Fibroblast of lung (primary cell): Measurements from ENCODE around the gene CROT. TPM values are rescaled to one million over a fixed set of nuclear protein-coding genes. Genes with fewer than 3 reads are reported as not detected.

Source experiments
- DNase-seq, 2 donors: peaks; one replicate each; pipeline versions ENCODE4 v3.0.0 to v3.0.0-alpha.2; 2010; ENCODE audit warnings: low read depth in 2 of 2
- H2AFZ ChIP-seq: 2 replicates; pipeline ENCODE4 v1.5.1; 2012; ENCODE audit warnings: low read length, control low read depth, inconsistent platforms
- H3K27ac ChIP-seq: 2 replicates; pipeline ENCODE4 v1.5.1; 2011; ENCODE audit warnings: low read length, control low read depth; ENCODE audit not compliant: insufficient read depth
- H3K27me3 ChIP-seq: 2 replicates; pipeline ENCODE4 v1.5.1; 2011; ENCODE audit warnings: mild to moderate bottlenecking, low read length; ENCODE audit not compliant: control insufficient read depth, insufficient read depth
- H3K36me3 ChIP-seq: 2 replicates; pipeline ENCODE4 v1.5.1; 2011; ENCODE audit warnings: low read length; ENCODE audit not compliant: control insufficient read depth, insufficient read depth
- H3K4me1 ChIP-seq: 2 replicates; pipeline ENCODE4 v1.5.1; 2011; ENCODE audit warnings: low read length; ENCODE audit not compliant: control insufficient read depth, insufficient read depth; ENCODE audit errors: extremely low read depth
- H3K4me2 ChIP-seq: 2 replicates; pipeline ENCODE4 v1.5.1; 2011; ENCODE audit warnings: low read length, control low read depth; ENCODE audit not compliant: insufficient read depth; ENCODE audit errors: extremely low read depth
- H3K4me3 ChIP-seq, 4 experiments: fragments of 200-600 bp in 1 of 4; sonication (generic) in 1 of 4; replicated peaks in 1 of 4; 2 replicates each; pipeline ENCODE4 v1.5.1; 2011 to 2016; ENCODE audit warnings: low read length in 4 of 4, low read depth in 3 of 4, mild to moderate bottlenecking in 3 of 4, control low read depth in 2 of 4, inconsistent platforms in 1 of 4, mixed read lengths in 1 of 4; ENCODE audit not compliant: insufficient read depth in 1 of 4; ENCODE audit errors: control extremely low read depth in 1 of 4
- H3K79me2 ChIP-seq: 2 replicates; pipeline ENCODE4 v1.5.1; 2012; ENCODE audit warnings: mild to moderate bottlenecking, low read length, inconsistent platforms; ENCODE audit not compliant: control insufficient read depth, insufficient read depth
- H3K9ac ChIP-seq: 2 replicates; pipeline ENCODE4 v1.5.1; 2011; ENCODE audit warnings: mild to moderate bottlenecking, low read length, control low read depth; ENCODE audit not compliant: insufficient read depth
- H3K9me3 ChIP-seq: 2 replicates; pipeline ENCODE4 v1.5.1; 2012; ENCODE audit warnings: low read depth, low read length; ENCODE audit not compliant: control insufficient read depth, insufficient read depth
- H4K20me1 ChIP-seq: 2 replicates; pipeline ENCODE4 v1.5.1; 2011; ENCODE audit warnings: low read length; ENCODE audit not compliant: control insufficient read depth, insufficient read depth; ENCODE audit errors: extremely low read depth
- CTCF ChIP-seq, 2 donors: IDR thresholded peaks in 1 of 2; conservative IDR thresholded peaks in 1 of 2; 1 replicate in 1 of 2; 2 replicates in 1 of 2; pipeline ENCODE4 v1.5.1; 2011 to 2012; ENCODE audit warnings: low read length in 2 of 2, control low read depth in 1 of 2, inconsistent platforms in 1 of 2, low read depth in 1 of 2, mild to moderate bottlenecking in 1 of 2
- EZH2 ChIP-seq: IDR thresholded peaks from 2 replicates; pipeline ENCODE4 v1.5.1; 2012; ENCODE audit warnings: low read length, control low read depth, mild to moderate bottlenecking; ENCODE audit errors: missing control alignments
- polyA plus RNA-seq, 2 donors: library from polyadenylated mRNA; depleted of rRNA in 1 of 2; stranded (reverse) in 1 of 2; unstranded in 1 of 2; fragments of >200 nt; gene quantifications; 2 replicates each; pipeline ENCODE4 v1.2.1, GENCODE V29; 2011 to 2012; ENCODE audit warnings: missing spikeins in 1 of 2
- total RNA-seq: library from RNA; depleted of rRNA; stranded (reverse); fragments of >200 nt; gene quantifications from 2 replicates; pipeline ENCODE4 v1.2.1, GENCODE V29; 2014

CROT gene
- total and polyA plus RNA-seq, 2 donors (not counting 1 experiment from before 2014, with no cell fraction given), result 13.1 to 23.0 TPM

GRCh38 chr7:87432536-87432935 is 87.1 kb downstream of the CROT start:
- Histone ChIP-seq H3K79me2 (no peaks in the 10 kb centered on the region), H3K4me1 (no peaks in the 10 kb centered on the region), H2AFZ (no peak overlapping the region), H3K36me3 (no peaks in the 10 kb centered on the region), H3K4me3 (no peak overlapping the region), H3K27ac (no peak overlapping the region), H3K4me2 (no peak overlapping the region), H3K9me3 (no peaks in the 10 kb centered on the region), H4K20me1 (no peaks in the 10 kb centered on the region), H3K9ac (no peak overlapping the region), H3K27me3 (no peaks in the 10 kb centered on the region)
- TF ChIP-seq EZH2, result no peak
- no peak for DNase-seq

GRCh38 chr7:87435546-87435945 is 90.1 kb downstream of the CROT start:
- H3K9ac ChIP-seq, result no peak overlapping the region
- TF ChIP-seq EZH2 (no peak), CTCF (conservative IDR thresholded peaks at IDR 0.05 in 1 of 2, IDR thresholded peaks at IDR 0.05 in 1 of 2; ENCODE audit: low read depth in 1 of 2, low read length in 2 of 2) (no peak)
- no peaks in the 10 kb centered on the region for H4K20me1 ChIP-seq
- H3K9me3 ChIP-seq, result no peaks in the 10 kb centered on the region
- H2AFZ ChIP-seq, result no peak overlapping the region
- no peaks in the 10 kb centered on the region for H3K79me2 ChIP-seq
- no peaks in the 10 kb centered on the region for H3K27me3 ChIP-seq
- H3K4me3 ChIP-seq, result no peak overlapping the region
- peak; percentile 8 to 77 for DNase-seq
- no peaks in the 10 kb centered on the region for H3K4me1 ChIP-seq
- H3K27ac ChIP-seq, result no peak overlapping the region
- no peaks in the 10 kb centered on the region for H3K36me3 ChIP-seq
- H3K4me2 ChIP-seq, result no peak overlapping the region

- no peak for DNase-seq
- TF ChIP-seq EZH2, result no peak
- no peak for TF ChIP-seq CTCF (conservative IDR thresholded peaks at IDR 0.05 in 1 of 2, IDR thresholded peaks at IDR 0.05 in 1 of 2; ENCODE audit: low read depth in 1 of 2, low read length in 2 of 2)
- H3K79me2 ChIP-seq, result no peaks in the 10 kb centered on the region
- H3K4me3 ChIP-seq, result no peak overlapping the region
- H3K4me1 ChIP-seq, result no peaks in the 10 kb centered on the region
- no peaks in the 10 kb centered on the region for H3K27me3 ChIP-seq
- H3K36me3 ChIP-seq, result no peaks in the 10 kb centered on the region
- H4K20me1 ChIP-seq, result no peaks in the 10 kb centered on the region
- H3K27ac ChIP-seq, result no peak overlapping the region
- no peak overlapping the region for H2AFZ ChIP-seq
- no peaks in the 10 kb centered on the region for H3K9me3 ChIP-seq
- H3K4me2 ChIP-seq, result no peak overlapping the region
- H3K9ac ChIP-seq, result no peak overlapping the region
Measured at GRCh38 chr7:87445897-87446296, 100.4 kb downstream of the CROT start.
